K562 (cell line): ENCODE data around the gene DNAAF1. TPM values are rescaled to one million over a fixed set of nuclear protein-coding genes. Genes with fewer than 3 reads are reported as not detected.

Source experiments
- BACH1 ChIP-seq: fragments of 200-800 bp; sonication (Bioruptor generic); IDR thresholded peaks from 2 replicates; pipeline ENCODE4 v1.6.1; 2016; ENCODE audit warnings: missing genetic modification characterization, missing compliant biosample characterization
- BRD4 ChIP-seq: fragments of 200-600 bp; sonication (generic); IDR thresholded peaks from 2 replicates; pipeline ENCODE4 v1.6.1; 2017; ENCODE audit warnings: inconsistent platforms
- CAMTA2 ChIP-seq: fragments of 250-450 bp; sonication (Bioruptor Pico); conservative IDR thresholded peaks from 2 replicates; pipeline ENCODE4 v1.5.1; 2022
- CHD1 ChIP-seq: fragments of 200-600 bp; sonication (generic); IDR thresholded peaks from one replicate; pipeline ENCODE4 v1.6.1; 2012; ENCODE audit warnings: mild to moderate bottlenecking, moderate library complexity, low read length, inconsistent platforms
- GABPB1 ChIP-seq: sonication (generic); formaldehyde crosslinking; IDR thresholded peaks from 2 replicates; pipeline ENCODE4 v1.8.0; 2022; ENCODE audit warnings: mild to moderate bottlenecking, missing genetic modification reagents
- NR4A1 ChIP-seq, 2 experiments: fragments of 250-450 bp in 1 of 2; fragments of 450-650 bp in 1 of 2; sonication (Bioruptor Pico) in 1 of 2; IDR thresholded peaks; 2 replicates each; pipeline versions ENCODE4 v1.4.0 to v1.6.1; 2016 to 2020; ENCODE audit warnings: mild to moderate bottlenecking in 2 of 2, missing compliant biosample characterization in 1 of 2, missing genetic modification characterization in 1 of 2, moderate library complexity in 1 of 2
- PHF21A ChIP-seq: fragments of 450-650 bp; IDR thresholded peaks from 2 replicates; pipeline ENCODE4 v1.6.1; 2017; ENCODE audit warnings: low read depth, borderline replicate concordance
- PRDM10 ChIP-seq: fragments of 450-650 bp; IDR thresholded peaks from 2 replicates; pipeline ENCODE4 v1.6.1; 2018; ENCODE audit not compliant: partially characterized antibody
- SIN3B ChIP-seq: fragments of 450-650 bp; IDR thresholded peaks from 2 replicates; pipeline ENCODE4 v1.6.1; 2017; ENCODE audit warnings: low read depth, mild to moderate bottlenecking, moderate library complexity
- SPI1 ChIP-seq: IDR thresholded peaks from 2 replicates; pipeline ENCODE4 v1.6.1; 2011; ENCODE audit warnings: low read depth, low read length, control low read depth, borderline replicate concordance
- STAT5B ChIP-seq: fragments of 250-450 bp; sonication (Bioruptor Pico); IDR thresholded peaks from 2 replicates; pipeline ENCODE4 v1.8.0; 2021; ENCODE audit warnings: mild to moderate bottlenecking, inconsistent platforms
- ZBTB5 ChIP-seq: fragments of 450-650 bp; IDR thresholded peaks from 2 replicates; pipeline ENCODE4 v1.6.1; 2017; ENCODE audit warnings: antibody characterized with exemption
- ZNF212 ChIP-seq: fragments of 450-650 bp; formaldehyde crosslinking; IDR thresholded peaks from 2 replicates; pipeline ENCODE4 v1.4.0; 2020; ENCODE audit warnings: mild to moderate bottlenecking
- ZNF274 ChIP-seq: IDR thresholded peaks from 2 replicates; pipeline ENCODE4 v1.6.1; 2011; ENCODE audit warnings: low read depth, mild to moderate bottlenecking, low read length, moderate library complexity, borderline replicate concordance
- polyA plus RNA-seq, 8 experiments: library from polyadenylated mRNA; depleted of rRNA in 4 of 8; stranded (reverse) in 5 of 8; unstranded in 3 of 8; fragments of >200 nt; fragmentation: Nextera tagmentation in 2 of 8; fragmentation: Illumina TruSeq in 1 of 8; extraction: Ambion mirVana in 2 of 8; extraction: Trizol in 1 of 8; gene quantifications; 2 replicates each; pipeline versions ENCODE4 v1.2.1 to v1.2.3, GENCODE V29; 2011 to 2014; ENCODE audit warnings: inconsistent platforms in 1 of 8, missing spikeins in 1 of 8
- total RNA-seq, 7 experiments: library from RNA; depleted of rRNA in 6 of 7; stranded (reverse); fragments of >200 nt in 6 of 7; fragmentation: Illumina TruSeq in 2 of 7; extraction: Trizol in 2 of 7; gene quantifications; 2 replicates each; pipeline versions ENCODE4 v1.2.1 to v1.2.3, GENCODE V29; 2011 to 2021; ENCODE audit warnings: low replicate concordance in 1 of 7
- TF ChIP-seq, protein P1 (sequence below): fragments of 200-800 bp; sonication (Bioruptor generic); IDR thresholded peaks from 2 replicates; pipeline ENCODE4 v1.6.1; 2017; ENCODE audit warnings: missing genetic modification characterization, missing compliant biosample characterization
- TF ChIP-seq, protein P2 (sequence below): IDR thresholded peaks from 2 replicates; pipeline ENCODE4 v1.6.1; 2011; ENCODE audit not compliant: insufficient read length; ENCODE audit errors: extremely low read depth
- TF ChIP-seq, protein P3 (sequence below), 2 experiments: IDR thresholded peaks; 2 replicates each; pipeline ENCODE4 v1.6.1; 2011; ENCODE audit warnings: borderline replicate concordance in 1 of 2, control low read depth in 1 of 2, low read depth in 1 of 2, low read length in 1 of 2, mild to moderate bottlenecking in 1 of 2, mixed read lengths in 1 of 2, moderate library complexity in 1 of 2; ENCODE audit not compliant: insufficient read depth in 1 of 2, insufficient read length in 1 of 2, poor library complexity in 1 of 2, severe bottlenecking in 1 of 2; ENCODE audit errors: extremely low read depth in 1 of 2
- TF ChIP-seq, protein P4 (sequence below): fragments of 450-650 bp; IDR thresholded peaks from 2 replicates; pipeline ENCODE4 v1.6.1; 2017; ENCODE audit warnings: mild to moderate bottlenecking, moderate library complexity

DNAAF1 gene
- total and polyA plus RNA-seq, 9 of the 15 experiments (the other 6 are each of a cell fraction or from before 2014, with no cell fraction given), result 0.01 TPM; not detected in 8

DNA sequence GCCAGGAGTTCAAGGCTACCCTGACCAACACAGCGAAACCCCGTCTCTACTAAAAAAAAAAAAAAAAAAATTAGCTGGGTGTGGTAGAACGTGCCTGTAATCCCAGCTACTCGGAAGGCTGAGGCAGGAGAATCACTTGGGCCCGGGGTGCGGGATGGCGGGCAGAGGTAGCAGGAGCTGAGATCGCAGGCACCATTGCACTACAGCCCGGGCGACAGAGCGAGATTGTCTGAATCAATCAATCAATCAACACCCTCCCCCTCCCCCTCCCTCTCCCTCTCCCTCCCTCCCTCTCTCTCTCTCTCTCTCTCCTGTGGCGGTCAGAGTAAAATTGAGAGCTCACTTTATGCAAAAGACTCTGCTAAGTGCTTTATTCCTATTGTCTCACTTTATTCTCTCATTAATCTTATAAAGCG, 1.3 kb upstream of the DNAAF1 start (continued):
- TF ChIP-seq, protein P1, sequence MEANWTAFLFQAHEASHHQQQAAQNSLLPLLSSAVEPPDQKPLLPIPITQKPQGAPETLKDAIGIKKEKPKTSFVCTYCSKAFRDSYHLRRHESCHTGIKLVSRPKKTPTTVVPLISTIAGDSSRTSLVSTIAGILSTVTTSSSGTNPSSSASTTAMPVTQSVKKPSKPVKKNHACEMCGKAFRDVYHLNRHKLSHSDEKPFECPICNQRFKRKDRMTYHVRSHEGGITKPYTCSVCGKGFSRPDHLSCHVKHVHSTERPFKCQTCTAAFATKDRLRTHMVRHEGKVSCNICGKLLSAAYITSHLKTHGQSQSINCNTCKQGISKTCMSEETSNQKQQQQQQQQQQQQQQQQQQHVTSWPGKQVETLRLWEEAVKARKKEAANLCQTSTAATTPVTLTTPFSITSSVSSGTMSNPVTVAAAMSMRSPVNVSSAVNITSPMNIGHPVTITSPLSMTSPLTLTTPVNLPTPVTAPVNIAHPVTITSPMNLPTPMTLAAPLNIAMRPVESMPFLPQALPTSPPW, result peak; percentile 64
- TF ChIP-seq BACH1 (tag), result no peak
- TF ChIP-seq SPI1, result no peak
- TF ChIP-seq PRDM10, result no peak
- TF ChIP-seq GABPB1 (CRISPR knock-in tag), result no peak
- TF ChIP-seq ZNF212 (CRISPR knock-in tag), result no peak
- TF ChIP-seq NR4A1 (CRISPR knock-in tag; IDR thresholded peaks at IDR 0.05), result no peak
- no peak for TF ChIP-seq NR4A1 (tag; IDR thresholded peaks at IDR 0.05)
- no peak for TF ChIP-seq CAMTA2 (CRISPR knock-in tag)
- 0 out of 2 replicates have a peak, but pooled peaks have one; percentile 27 for TF ChIP-seq PHF21A
- no peak for TF ChIP-seq ZBTB5
- TF ChIP-seq ZNF274, result no peak
- no peak for TF ChIP-seq SIN3B
- TF ChIP-seq CHD1, result no peak
- TF ChIP-seq, protein P2, sequence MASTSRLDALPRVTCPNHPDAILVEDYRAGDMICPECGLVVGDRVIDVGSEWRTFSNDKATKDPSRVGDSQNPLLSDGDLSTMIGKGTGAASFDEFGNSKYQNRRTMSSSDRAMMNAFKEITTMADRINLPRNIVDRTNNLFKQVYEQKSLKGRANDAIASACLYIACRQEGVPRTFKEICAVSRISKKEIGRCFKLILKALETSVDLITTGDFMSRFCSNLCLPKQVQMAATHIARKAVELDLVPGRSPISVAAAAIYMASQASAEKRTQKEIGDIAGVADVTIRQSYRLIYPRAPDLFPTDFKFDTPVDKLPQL, result no peak
- no peak for TF ChIP-seq STAT5B
- no peak for TF ChIP-seq BRD4
- TF ChIP-seq, protein P3, sequence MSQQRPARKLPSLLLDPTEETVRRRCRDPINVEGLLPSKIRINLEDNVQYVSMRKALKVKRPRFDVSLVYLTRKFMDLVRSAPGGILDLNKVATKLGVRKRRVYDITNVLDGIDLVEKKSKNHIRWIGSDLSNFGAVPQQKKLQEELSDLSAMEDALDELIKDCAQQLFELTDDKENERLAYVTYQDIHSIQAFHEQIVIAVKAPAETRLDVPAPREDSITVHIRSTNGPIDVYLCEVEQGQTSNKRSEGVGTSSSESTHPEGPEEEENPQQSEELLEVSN (IDR thresholded peaks at IDR 0.05; ENCODE audit: borderline replicate concordance in 1 of 2, extremely low read depth in 1 of 2, insufficient read depth in 1 of 2, insufficient read length in 1 of 2, low read depth in 1 of 2, low read length in 1 of 2, poor library complexity in 1 of 2, severe bottlenecking in 1 of 2), result no peak
- TF ChIP-seq, protein P4, sequence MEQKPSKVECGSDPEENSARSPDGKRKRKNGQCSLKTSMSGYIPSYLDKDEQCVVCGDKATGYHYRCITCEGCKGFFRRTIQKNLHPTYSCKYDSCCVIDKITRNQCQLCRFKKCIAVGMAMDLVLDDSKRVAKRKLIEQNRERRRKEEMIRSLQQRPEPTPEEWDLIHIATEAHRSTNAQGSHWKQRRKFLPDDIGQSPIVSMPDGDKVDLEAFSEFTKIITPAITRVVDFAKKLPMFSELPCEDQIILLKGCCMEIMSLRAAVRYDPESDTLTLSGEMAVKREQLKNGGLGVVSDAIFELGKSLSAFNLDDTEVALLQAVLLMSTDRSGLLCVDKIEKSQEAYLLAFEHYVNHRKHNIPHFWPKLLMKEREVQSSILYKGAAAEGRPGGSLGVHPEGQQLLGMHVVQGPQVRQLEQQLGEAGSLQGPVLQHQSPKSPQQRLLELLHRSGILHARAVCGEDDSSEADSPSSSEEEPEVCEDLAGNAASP, result no peak
